Measurements from ENCODE around the gene SPARC.

DNA sequence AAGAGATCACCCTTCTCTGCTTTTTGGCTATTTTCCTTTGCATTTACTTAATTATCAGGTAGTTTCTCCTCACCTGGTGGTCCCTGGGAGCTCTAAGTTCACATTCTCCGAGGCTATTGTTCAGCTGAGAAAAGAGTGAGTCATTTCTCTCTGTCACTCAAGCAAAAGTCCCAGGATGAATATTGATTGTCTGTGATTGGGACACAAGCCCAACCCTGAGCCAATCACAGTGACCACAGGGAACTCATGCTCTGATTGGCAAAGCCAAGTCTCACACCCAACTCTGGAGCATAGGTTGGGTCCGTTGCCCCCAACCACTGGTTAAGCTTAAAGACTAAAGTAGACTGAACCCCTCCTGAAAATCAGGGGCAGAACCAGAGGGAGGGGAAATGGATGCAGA lies 67.8 kb downstream of the SPARC start:
- no peak for TF ChIP-seq EZH2 (IDR thresholded peaks at IDR 0.05; ENCODE audit: low read length)
- TF ChIP-seq, protein P1, sequence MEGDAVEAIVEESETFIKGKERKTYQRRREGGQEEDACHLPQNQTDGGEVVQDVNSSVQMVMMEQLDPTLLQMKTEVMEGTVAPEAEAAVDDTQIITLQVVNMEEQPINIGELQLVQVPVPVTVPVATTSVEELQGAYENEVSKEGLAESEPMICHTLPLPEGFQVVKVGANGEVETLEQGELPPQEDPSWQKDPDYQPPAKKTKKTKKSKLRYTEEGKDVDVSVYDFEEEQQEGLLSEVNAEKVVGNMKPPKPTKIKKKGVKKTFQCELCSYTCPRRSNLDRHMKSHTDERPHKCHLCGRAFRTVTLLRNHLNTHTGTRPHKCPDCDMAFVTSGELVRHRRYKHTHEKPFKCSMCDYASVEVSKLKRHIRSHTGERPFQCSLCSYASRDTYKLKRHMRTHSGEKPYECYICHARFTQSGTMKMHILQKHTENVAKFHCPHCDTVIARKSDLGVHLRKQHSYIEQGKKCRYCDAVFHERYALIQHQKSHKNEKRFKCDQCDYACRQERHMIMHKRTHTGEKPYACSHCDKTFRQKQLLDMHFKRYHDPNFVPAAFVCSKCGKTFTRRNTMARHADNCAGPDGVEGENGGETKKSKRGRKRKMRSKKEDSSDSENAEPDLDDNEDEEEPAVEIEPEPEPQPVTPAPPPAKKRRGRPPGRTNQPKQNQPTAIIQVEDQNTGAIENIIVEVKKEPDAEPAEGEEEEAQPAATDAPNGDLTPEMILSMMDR (optimal IDR thresholded peaks at IDR 0.05 in 1 of 3, IDR thresholded peaks at IDR 0.05 in 1 of 3, conservative IDR thresholded peaks at IDR 0.05 in 1 of 3; ENCODE audit: extremely low read depth in 1 of 3, insufficient read depth in 2 of 3, low read length in 3 of 3): no peak

All from keratinocyte (primary cell).